Myocyte (in vitro differentiated cells): Measurements from ENCODE around the gene CALML5. TPM values are rescaled to one million over a fixed set of nuclear protein-coding genes. Genes with fewer than 3 reads are reported as not detected.
A peak's percentile ranks its signal among the peaks of the same experiment; 100 is the strongest.

Experiments used
- DNase-seq: peaks from one replicate; pipeline ENCODE4 v3.0.0-alpha.2; 2012; ENCODE audit warnings: low read depth
- total RNA-seq: library from RNA; depleted of rRNA; stranded (reverse); fragments of >200 nt; gene quantifications from 2 replicates; pipeline ENCODE4 v1.2.3, GENCODE V29; 2014

Gene CALML5
- total RNA-seq, 1 donor from 2014 or later: not detected

GRCh38 chr10:5502061-5502521 lies 2.7 kb upstream of the CALML5 start:
- DNase-seq: peak; percentile 49

GRCh38 chr10:5500910-5501309 lies 1.5 kb upstream of the CALML5 start:
- no peak for DNase-seq

GRCh38 chr10:5500162-5500670 lies 846 bp upstream of the CALML5 start:
- DNase-seq: no peak

GRCh38 chr10:5498791-5499492 lies 428 bp downstream of the CALML5 start:
- DNase-seq: no peak

- no peak for DNase-seq
Measured at GRCh38 chr10:5497948-5498730, 1.2 kb downstream of the CALML5 start.

GRCh38 chr10:5497289-5497688 lies 2.1 kb downstream of the CALML5 start:
- no peak for DNase-seq

GRCh38 chr10:5496261-5497250 lies 2.8 kb downstream of the CALML5 start:
- no peak for DNase-seq

GRCh38 chr10:5494611-5495010 lies 4.8 kb downstream of the CALML5 start:
- no peak for DNase-seq

GRCh38 chr10:5493691-5494090 lies 5.7 kb downstream of the CALML5 start:
- no peak for DNase-seq

- DNase-seq: no peak
Measured at GRCh38 chr10:5492929-5493576, 6.3 kb downstream of the CALML5 start.

- DNase-seq: no peak
Measured at GRCh38 chr10:5492322-5492855, 7.0 kb downstream of the CALML5 start.

- DNase-seq: no peak
Measured at GRCh38 chr10:5491477-5491876, 7.9 kb downstream of the CALML5 start.

- DNase-seq: no peak
Measured at GRCh38 chr10:5490698-5491464, 8.5 kb downstream of the CALML5 start.

GRCh38 chr10:5490032-5490431 lies 9.3 kb downstream of the CALML5 start:
- no peak for DNase-seq

- DNase-seq: no peak
Measured at GRCh38 chr10:5488272-5489161, 10.9 kb downstream of the CALML5 start.

GRCh38 chr10:5486853-5487235 lies 12.5 kb downstream of the CALML5 start:
- DNase-seq: no peak

- DNase-seq: peak; percentile 64
Measured at GRCh38 chr10:5485948-5486852, 13.2 kb downstream of the CALML5 start.

- no peak for DNase-seq
Measured at GRCh38 chr10:5485290-5485689, 14.1 kb downstream of the CALML5 start.
